Left cardiac atrium (tissue), 4 donors: ENCODE results near the gene CFAP20. TPM values are rescaled to one million over a fixed set of nuclear protein-coding genes. Genes with fewer than 3 reads are reported as not detected.
"Not testable (repeated sequence)": the region's sequence is repeated elsewhere in the genome, so short reads cannot be mapped to it uniquely, and the experiment has no call there.

ENCODE experiments used
- ATAC-seq, 2 donors: fragments of 200-7000 bp; cut with Tn5 transposase; one replicate each; pipeline ENCODE4 v1.9.1; 2020; ENCODE audit warnings: mild to moderate bottlenecking in 2 of 2, moderate library complexity in 2 of 2
- DNase-seq: peaks from one replicate; pipeline ENCODE4 v3.0.0-alpha.2; 2020
- intact Hi-C, 2 donors: fragments of 100-400 bp; cut with DNase I; formaldehyde crosslinking; loops; one replicate each; pipeline versions ENCODE4 v1.14.1 to v1.15.1; 2022 to 2023
- total RNA-seq, 2 donors: library from RNA; stranded (reverse); fragmentation: NEBNext Ultra II Directional; extraction: Animal tissue kit (Norgen Biotek cat#: 25700); gene quantifications; one replicate each; pipeline ENCODE4 v1.2.1, GENCODE V29; 2021
- donor health status: DM: no; HTN: yes; CAD: no.
- donor health status: DM: no; HTN: yes; CAD: no; lungs with severe emphysema.
- donor health status: DM: yes; HTN: yes; CAD: no.
- donor health status: Dilated cardiomyopathy.

Gene CFAP20
- total RNA-seq, 2 donors from 2014 or later = 31.6 to 32.0 TPM

DNA sequence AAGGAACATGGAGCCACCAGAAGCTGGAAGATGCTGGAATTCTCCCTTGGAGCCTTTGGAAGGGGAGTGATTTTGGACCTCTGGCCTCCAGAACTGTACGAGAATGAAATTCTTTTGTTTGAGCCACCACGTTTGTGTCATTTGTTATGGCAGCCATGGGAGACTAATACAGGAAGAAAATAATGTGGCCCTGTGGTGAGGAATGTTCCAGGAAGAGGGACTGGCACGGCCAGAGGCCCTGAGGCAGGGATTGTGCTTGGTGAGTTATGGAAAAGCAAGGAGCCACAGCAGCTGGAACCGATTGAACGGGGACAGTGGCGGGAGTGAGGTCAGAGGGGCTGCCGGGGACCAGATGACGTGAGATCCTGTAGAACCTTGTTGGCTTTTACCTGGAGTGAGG is 51.4 kb downstream of the CFAP20 start:
- no peak for ATAC-seq
- no peak for DNase-seq
- intact Hi-C loops = no loop called here

DNA sequence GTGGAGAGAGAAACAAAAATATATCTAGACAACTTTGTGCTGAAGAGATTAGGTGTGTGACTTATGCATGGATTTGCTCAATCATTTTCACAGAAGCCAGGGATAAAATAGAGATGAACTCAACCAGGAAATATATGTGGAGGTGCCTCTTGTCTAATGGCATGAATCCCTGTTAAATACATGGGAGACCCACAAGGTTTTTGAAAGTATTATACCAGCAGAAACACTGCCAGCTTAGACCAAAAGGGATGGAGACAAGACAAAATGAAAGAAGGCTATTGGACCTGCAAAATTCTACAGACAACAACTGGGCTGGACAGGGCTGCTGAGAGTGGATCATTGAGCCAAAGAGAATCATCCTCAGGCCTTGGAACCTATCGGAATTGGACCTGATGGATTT is 52.7 kb downstream of the CFAP20 start:
- intact Hi-C loops = no loop called here
- ATAC-seq (no peak), DNase-seq (no peak)

DNA sequence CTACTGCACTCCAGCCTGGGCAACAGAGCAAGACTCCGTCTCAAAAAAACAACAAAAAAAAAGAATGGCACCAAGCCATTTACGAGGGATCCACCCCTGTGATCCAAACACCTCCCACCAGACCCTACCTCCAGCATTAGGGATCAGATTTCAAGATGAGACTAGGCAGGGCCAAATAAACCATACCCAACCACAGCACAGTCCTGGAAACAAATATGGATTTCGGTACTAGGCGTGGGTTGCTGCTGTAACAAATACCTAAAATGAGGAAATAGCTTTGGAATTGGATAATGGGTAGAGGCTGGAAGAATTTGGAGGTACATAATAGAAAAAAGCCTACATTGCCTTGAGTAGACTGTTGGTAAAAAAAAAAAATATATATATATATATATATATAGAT is 54.5 kb downstream of the CFAP20 start:
- no peak for ATAC-seq
- intact Hi-C loops = no loop called here
- no peak for DNase-seq

DNA sequence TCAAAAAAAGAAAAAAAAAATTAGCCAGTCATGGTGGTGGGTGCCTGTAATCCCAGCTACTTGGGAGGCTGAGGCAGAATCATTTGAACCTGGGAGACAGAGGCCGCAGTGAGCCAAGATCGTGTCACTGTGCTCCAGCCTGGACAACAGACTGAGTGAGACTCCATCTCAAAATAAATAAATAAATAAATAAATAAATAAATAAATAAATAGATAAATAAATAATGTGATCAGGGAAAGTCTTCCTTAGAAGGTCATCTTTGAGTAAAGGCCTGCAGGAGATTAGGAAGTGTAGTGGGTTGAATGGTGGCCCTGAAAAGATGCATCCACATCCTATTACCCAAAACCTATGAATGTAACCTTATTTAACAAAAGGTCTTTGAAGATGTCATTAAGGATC is 56.1 kb downstream of the CFAP20 start:
- DNase-seq, intact Hi-C loops, ATAC-seq: not testable (repeated sequence)

DNA sequence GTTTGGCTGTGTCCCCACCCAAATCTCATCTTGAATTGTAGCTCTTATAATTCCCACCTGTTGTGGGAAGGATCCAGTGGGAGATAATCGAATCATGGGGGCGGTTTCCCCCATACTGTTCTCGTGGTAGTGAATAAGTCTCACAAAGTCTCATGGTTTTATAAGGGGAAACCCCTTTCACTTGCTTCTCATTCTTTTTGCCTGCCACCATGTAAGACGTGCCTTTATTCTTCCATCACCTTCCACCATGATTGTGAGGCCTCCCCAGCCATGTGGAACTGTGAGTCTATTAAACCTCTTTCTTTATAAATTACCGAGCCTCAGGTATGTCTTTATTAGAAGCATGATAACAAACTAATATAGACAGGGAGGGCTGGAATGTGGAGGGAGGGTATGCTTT is 57.0 kb downstream of the CFAP20 start:
- intact Hi-C loops, DNase-seq, ATAC-seq: not testable (repeated sequence)

DNA sequence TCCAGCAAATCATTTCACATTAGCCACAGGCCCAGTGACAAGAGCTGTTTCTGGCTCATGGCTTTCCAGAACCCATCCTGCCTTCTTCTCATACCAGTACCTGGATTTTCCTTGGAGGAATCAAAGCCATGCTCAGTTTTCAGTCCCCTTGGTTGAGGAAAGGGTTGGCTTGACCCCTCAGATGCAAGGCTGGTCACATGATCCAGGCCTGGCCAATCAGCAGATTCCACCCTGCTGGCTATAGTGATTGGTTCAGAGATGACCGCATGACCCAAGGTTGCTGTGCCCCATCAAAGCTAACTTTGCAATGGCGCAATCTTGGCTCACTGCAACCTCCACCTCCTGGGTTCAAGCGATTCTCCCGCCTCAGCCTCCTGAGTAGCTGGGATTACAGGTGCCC is 58.6 kb downstream of the CFAP20 start:
- ATAC-seq = no peak
- intact Hi-C loops = no loop called here
- DNase-seq = no peak

Other genes with a start within 250 kb of the CFAP20 start
- gene CNGB1, start 158.3 kb downstream of the CFAP20 start, total RNA-seq = not detected
- 1 to 10 TPM; 5.9 to 8.1 TPM for gene ZNF319, start 128.7 kb downstream of the CFAP20 start, total RNA-seq
- gene USB1, start 128.0 kb downstream of the CFAP20 start, total RNA-seq = 10 to 100 TPM; 32.3 to 37.7 TPM
- gene MMP15, start 103.6 kb downstream of the CFAP20 start, total RNA-seq = 10 to 100 TPM; 46.2 to 52.9 TPM
- gene CSNK2A2, start 68.7 kb upstream of the CFAP20 start, total RNA-seq = 10 to 100 TPM; 30.6 to 32.3 TPM
- not detected for gene PRSS54, start 165.6 kb upstream of the CFAP20 start, total RNA-seq